GM18526 (cell line): ENCODE measurements around the gene CYP27C1.

Source experiments
- POLR2A ChIP-seq: IDR thresholded peaks from 3 replicates; pipeline ENCODE4 v1.6.1; 2011; ENCODE audit not compliant: insufficient read length; ENCODE audit errors: extremely low read depth

Gene CYP27C1

GRCh38 chr2:127196998-127197397 lies 23.1 kb downstream of the CYP27C1 start:
- no peak for TF ChIP-seq POLR2A

GRCh38 chr2:127196549-127196948 lies 23.6 kb downstream of the CYP27C1 start:
- no peak for TF ChIP-seq POLR2A

GRCh38 chr2:127195140-127196074 lies 24.7 kb downstream of the CYP27C1 start:
- no peak for TF ChIP-seq POLR2A

- no peak for TF ChIP-seq POLR2A
These were observed 25.7 kb downstream of the CYP27C1 start for GRCh38 chr2:127194447-127194846.

GRCh38 chr2:127193967-127194280 lies 26.2 kb downstream of the CYP27C1 start:
- no peak for TF ChIP-seq POLR2A

GRCh38 chr2:127193164-127193966 lies 26.7 kb downstream of the CYP27C1 start:
- TF ChIP-seq POLR2A, result no peak

GRCh38 chr2:127191331-127192219 lies 28.5 kb downstream of the CYP27C1 start:
- no peak for TF ChIP-seq POLR2A

- no peak for TF ChIP-seq POLR2A
These were observed 31.3 kb downstream of the CYP27C1 start for GRCh38 chr2:127188797-127189196.

GRCh38 chr2:127187831-127188230 lies 32.3 kb downstream of the CYP27C1 start:
- TF ChIP-seq POLR2A, result no peak

GRCh38 chr2:127187081-127187775 lies 32.9 kb downstream of the CYP27C1 start:
- no peak for TF ChIP-seq POLR2A

- TF ChIP-seq POLR2A, result no peak
These were observed 34.4 kb downstream of the CYP27C1 start for GRCh38 chr2:127185705-127186104.

GRCh38 chr2:127185093-127185492 lies 35.0 kb downstream of the CYP27C1 start:
- no peak for TF ChIP-seq POLR2A

- no peak for TF ChIP-seq POLR2A
These were observed 36.3 kb downstream of the CYP27C1 start for GRCh38 chr2:127183771-127184170.

GRCh38 chr2:127182626-127183458 lies 37.3 kb downstream of the CYP27C1 start:
- TF ChIP-seq POLR2A, result no peak
